ENCODE measurements around the gene PEX6.

Gene PEX6

GRCh38 chr6:42932412-42932811 lies 46.6 kb downstream of the PEX6 start:
- FAIRE-seq = no peak

DNA sequence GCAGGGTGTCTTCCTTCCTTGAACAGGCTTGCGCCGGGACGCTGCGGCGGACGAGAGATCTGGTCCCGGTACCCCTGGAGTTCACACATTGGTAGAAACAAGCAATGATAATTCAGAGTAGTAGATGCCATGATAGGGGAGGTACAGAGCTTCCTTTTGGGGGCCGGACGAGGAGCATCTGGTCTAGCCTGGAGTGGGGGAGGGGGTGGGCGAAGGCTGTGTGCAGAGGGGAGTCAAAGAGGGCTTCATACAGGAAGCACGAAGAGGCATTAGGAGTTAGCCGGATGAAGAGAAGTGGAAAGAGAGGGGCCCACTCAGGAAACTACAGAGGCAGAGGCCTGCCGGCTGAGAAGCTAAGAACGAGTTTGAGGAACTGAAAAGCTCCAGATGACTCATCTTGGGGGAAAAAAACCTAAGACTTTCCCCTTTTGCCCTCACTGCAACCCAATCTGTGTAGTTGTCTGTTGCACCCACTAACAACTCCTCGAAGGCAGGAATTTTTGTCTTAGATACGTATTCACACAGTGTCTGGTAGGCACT lies 49.1 kb downstream of the PEX6 start:
- FAIRE-seq = no peak

DNA sequence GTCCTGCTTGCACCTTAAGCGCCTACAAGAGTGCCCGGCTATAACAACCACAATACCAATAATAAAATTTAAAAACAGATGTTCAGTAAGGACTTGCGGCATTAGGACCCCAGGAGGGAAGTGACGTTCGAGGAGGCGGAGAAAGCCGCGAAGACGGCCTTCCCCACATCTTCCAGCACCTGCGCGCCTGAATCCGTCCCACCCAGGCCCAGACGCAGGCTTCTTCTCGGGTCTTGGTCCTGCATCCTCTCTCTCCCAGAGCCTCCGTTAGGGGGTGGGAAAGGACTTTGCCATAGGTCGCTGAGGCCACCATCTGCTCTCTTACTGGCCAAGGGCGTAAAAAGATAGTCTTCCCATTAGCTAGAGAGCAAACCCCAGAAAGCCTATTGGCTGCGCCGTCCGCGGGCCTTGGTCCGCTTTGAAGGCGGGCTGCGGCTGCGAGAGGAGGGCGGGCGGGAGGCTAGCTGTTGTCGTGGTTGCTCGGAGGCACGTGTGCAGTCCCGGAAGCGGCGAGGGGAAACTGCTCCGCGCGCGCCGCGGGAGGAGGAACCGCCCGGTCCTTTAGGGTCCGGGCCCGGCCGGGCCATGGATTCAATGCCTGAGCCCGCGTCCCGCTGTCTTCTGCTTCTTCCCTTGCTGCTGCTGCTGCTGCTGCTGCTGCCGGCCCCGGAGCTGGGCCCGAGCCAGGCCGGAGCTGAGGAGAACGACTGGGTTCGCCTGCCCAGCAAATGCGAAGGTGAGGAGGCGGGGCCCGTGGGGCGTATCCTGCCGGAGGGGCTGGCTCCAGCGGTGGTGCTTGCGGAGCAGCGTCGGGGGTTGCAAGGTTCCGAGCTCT lies 49.8 kb downstream of the PEX6 start, which contains the start of gene CNPY3:
TSS of gene CNPY3 (plus strand) at position 495 of the 835 bp plus-strand sequence. CDS start at position 586, 91 bp downstream.
- no peak for FAIRE-seq

DNA sequence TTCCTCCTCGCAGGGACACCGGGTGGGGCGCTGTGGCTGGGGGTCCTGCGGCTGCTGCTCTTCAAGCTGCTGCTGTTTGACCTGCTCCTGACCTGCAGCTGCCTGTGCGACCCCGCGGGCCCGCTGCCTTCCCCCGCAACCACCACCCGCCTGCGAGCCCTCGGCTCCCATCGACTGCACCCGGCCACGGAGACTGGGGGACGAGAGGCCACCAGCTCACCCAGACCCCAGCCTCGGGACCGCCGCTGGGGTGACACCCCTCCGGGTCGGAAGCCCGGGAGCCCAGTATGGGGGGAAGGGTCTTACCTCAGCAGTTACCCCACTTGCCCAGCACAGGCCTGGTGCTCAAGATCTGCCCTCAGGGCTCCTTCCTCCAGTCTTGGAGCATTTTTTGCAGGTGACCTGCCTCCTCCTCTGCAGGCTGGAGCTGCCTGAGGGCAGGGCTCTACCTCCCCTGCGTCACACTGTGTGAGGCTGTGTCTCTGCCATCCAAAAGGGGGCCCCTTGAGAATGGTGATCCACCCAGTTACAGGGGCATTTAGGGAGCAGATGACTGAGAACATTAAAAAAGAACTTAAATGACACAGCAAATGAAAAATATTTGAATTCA lies 53.6 kb downstream of the PEX6 start:
- no peak for FAIRE-seq

DNA sequence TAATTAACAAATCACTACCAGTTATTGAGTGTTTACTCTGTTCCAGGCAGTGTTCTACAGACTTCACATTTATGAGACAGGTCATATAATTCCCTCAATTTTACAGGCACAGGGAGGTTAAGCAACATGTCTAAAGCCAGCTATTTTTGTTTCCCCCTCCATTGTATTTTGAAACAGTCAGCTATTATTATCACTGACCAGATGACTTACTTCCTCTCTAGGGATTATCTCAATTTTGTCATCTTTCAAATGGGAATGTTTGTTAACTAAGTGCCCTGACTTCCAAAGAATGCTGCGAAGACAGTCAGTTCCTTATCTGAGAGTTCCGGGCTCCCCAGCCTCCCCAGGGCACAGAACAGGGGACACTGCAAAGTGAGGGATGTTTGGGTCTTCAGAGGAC lies 55.3 kb downstream of the PEX6 start:
- FAIRE-seq = no peak

DNA sequence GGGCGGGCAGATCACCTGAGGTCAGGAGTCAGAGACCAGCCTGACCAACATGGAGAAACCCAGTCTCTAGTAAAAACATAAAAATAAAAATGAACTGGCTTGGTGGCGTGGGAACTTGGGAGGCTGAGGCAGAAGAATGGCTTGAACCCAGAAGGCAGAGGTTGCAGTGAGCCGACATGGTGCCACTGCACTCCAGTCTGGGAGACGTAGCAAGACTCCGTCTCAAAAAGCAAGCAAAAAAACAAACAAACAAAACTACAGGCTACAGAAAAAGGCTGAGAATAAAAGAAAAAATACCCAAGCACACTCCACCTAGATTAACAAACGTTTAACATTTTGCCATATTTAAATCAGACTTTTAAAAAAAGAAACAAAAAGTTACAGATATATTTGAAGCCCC lies 57.2 kb downstream of the PEX6 start:
- no peak for FAIRE-seq

DNA sequence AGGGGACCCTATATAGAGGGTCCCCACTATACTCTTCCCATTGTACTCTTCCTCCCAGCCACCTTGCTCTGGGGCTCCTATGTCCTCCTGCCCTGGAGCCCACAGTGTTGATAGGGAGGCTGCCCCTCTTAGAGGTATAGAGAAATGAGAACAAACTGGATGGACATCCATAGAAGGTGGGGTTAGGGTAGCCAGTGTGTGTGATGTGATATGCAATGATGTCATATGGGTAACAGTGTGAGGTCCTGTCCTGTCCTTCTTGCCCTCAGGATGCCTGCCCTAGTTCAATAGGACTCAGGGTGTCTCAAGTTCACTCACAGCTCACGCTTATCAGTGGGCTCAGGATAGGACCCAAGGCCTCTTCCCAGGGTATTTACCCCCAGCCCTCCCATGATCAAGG lies 62.7 kb downstream of the PEX6 start:
- no peak for FAIRE-seq

DNA sequence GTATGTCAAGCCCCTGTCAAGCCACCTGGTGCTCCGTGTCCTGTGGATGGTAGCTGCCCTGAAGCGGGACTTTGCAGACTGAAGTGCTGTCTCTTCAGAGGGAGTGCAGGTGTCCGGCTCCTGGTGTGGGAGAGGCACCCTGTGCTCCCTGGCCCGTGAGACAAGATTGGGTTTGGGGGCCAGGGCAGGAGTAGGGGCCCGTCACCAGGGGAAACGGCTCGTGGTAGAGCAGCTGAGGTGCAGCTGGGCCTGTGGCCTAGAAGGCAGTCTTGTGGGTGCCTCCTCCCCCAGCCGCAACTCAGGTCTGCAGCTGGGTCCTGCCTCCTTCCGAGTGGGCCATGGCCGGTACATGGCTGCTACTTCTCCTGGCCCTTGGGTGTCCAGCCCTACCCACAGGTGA lies 63.2 kb downstream of the PEX6 start, which contains the start of gene PTCRA:
TSS of gene PTCRA (plus strand) at position 322 of the 400 bp plus-strand sequence. CDS start at position 339, 17 bp downstream.
- no peak for FAIRE-seq

DNA sequence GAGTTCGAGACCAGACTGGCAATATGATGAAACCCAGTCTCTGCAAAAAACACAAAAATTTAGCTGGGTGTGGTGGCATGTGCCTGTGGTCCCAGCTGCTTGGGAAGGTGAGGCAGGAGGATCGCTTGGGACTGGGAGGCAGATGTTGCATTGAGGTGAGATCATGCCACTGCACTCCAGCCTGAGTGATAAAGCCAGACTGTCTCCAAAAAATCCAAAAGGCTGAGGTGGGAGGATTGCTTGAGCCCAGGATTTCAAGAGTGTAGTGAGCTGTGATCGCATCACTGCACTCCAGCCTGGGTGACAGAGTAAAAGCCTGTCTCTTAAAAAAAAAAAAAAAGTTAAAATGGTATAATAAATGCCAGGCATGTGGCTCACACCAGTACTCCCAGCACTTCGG lies 64.4 kb downstream of the PEX6 start:
- FAIRE-seq = no peak
